GM18951 (cell line): ENCODE measurements around the gene DOCK4.

Experiments used
- POLR2A ChIP-seq: IDR thresholded peaks from 4 replicates; pipeline ENCODE4 v1.6.1; 2011; ENCODE audit warnings: mild to moderate bottlenecking; ENCODE audit not compliant: insufficient read length, insufficient read depth; ENCODE audit errors: extremely low read depth
- in situ Hi-C: fragments of 300-500 bp; cut with MboI; formaldehyde crosslinking; loops from one replicate; pipeline ENCODE4 v1.12.0; 2022; ENCODE audit warnings: low sequenced_read_pairs, mixed read lengths, inconsistent platforms; ENCODE audit not compliant: unreplicated experiment

DOCK4 gene

GRCh38 chr7:111813306-111813705 lies 392.9 kb downstream of the DOCK4 start:
- no peak for TF ChIP-seq POLR2A
- in situ Hi-C loops = no loop called here

- TF ChIP-seq POLR2A = no peak
- in situ Hi-C loops = no loop called here
Observed at GRCh38 chr7:111806232-111806631, 400.0 kb downstream of the DOCK4 start.

GRCh38 chr7:111803015-111803758 lies 403.0 kb downstream of the DOCK4 start:
- TF ChIP-seq POLR2A = no peak
- in situ Hi-C loops = no loop called here

DNA sequence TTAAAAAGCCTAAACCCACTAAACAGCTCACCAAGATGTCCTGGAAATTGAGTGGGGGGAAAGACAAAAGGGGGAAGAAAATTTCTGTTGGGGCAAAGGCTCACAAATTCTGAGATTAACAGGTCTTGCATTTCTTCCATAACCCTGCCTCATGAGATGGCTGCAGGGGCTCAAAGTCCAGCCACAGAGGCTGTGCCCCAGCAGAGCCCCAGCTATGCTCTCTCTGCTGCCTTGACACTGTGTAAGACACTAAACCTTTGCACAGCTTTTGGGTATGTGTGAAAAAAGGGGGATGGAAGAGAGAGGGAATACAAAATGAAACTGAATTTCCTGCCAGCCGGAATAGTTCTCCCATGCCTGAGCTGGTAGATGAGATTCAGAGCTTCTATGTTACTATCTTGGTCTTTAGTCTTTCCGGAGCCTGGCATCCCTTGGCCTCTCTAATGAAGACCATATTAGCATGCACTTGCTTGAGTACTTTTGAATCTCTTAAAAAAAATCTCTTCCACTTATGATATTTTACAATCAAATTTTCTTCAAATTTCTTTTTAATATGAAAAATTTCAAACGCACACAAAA lies 403.9 kb downstream of the DOCK4 start:
- in situ Hi-C loops = no loop called here
- no peak for TF ChIP-seq POLR2A

- no peak for TF ChIP-seq POLR2A
- in situ Hi-C loops = no loop called here
Observed at GRCh38 chr7:111801277-111801676, 404.9 kb downstream of the DOCK4 start.

- in situ Hi-C loops = no loop called here
Observed at GRCh38 chr7:111796671-111797070, 409.5 kb downstream of the DOCK4 start.

GRCh38 chr7:111789870-111790269 lies 416.3 kb downstream of the DOCK4 start:
- no peak for TF ChIP-seq POLR2A
- in situ Hi-C loops = no loop called here

More at GRCh38 chr7:111796671-111797070, 409.5 kb downstream of the DOCK4 start:
- TF ChIP-seq POLR2A = no peak

GRCh38 chr7:111789048-111789320 lies 417.2 kb downstream of the DOCK4 start:
- in situ Hi-C loops = no loop called here
- no peak for TF ChIP-seq POLR2A

DNA sequence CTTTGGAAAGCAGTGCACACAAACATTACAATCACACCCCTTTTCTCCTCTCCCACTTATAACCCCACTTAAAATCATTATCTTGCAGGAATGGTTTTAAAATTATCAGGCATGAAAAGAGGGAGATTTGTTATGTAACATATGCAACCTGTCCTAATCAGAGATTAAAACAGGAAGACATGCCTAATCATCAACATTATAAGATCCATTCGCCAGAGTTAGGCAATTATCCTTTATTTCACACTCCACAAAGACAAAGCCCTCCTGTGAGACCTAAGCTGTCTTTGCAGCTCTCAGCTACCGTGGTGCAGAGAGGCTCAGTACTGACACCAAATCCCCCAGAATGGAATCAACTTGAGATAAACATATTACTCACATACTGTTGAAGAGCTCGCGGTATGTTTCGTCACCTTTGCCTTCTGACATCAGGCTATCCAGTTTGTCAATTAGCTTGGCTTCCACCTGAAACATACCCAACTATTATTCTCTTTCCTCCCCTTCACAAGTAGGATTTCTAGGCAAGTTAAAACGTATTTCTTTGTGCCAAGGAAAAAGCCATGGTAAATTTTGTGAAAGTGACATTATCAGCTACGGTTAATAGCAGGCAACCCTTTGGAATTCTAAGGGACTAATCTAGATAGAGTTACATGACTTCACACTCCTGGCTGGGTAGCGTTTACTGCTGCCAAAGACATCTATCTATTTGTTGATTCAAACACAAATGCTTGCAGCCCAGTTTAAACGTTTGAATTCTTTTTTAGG lies 417.7 kb downstream of the DOCK4 start:
- TF ChIP-seq POLR2A = no peak
- in situ Hi-C loops = no loop called here

DNA sequence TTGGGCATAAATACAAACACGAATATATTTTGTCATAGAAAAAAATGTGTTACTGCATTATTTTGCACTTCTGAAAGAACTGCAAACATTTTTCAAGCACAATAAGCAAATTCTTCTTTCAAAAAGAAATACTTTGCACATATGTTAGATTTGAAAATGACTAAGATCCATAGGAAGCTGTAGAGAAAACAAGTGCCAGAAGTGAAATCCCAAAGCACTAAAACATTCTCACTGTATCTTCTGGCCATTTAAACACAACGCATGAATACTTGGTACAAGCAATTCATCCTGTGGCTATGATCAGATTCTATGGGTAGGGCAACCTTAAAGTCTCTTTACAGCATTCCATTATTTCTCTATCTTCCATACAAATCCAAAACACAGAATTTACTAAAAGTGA lies 418.5 kb downstream of the DOCK4 start:
- in situ Hi-C loops = no loop called here
- no peak for TF ChIP-seq POLR2A

DNA sequence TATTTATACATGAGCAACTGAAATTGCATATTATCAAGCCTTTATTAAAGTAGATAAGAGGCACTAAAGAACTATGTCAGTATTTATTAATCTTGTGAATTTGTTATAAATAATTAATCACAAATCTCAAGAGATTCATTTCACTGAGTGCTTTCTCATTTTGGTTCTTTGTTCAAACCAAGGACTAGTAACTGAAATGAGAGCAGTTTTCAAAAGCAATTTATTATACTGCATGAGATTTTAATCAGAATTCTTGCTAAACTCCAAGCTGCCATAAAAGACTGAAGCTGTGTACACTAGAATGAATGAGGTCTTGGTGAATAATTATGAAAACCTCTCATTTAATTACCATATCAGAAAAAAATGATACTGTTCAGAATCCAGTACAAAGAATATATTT lies 419.1 kb downstream of the DOCK4 start:
- no peak for TF ChIP-seq POLR2A
- in situ Hi-C loops = no loop called here

- no peak for TF ChIP-seq POLR2A
- in situ Hi-C loops = no loop called here
Observed at GRCh38 chr7:111785076-111785475, 421.1 kb downstream of the DOCK4 start.

GRCh38 chr7:111784296-111784695 lies 421.9 kb downstream of the DOCK4 start:
- in situ Hi-C loops = no loop called here
- no peak for TF ChIP-seq POLR2A

GRCh38 chr7:111783854-111784253 lies 422.3 kb downstream of the DOCK4 start:
- in situ Hi-C loops = no loop called here
- no peak for TF ChIP-seq POLR2A
